Large intestine (tissue), 3 donors: ENCODE measurements around the gene UBQLNL. TPM values are rescaled to one million over a fixed set of nuclear protein-coding genes. Genes with fewer than 3 reads are reported as not detected.

Source experiments
- DNase-seq, 2 donors: peaks; one replicate each; pipeline versions ENCODE4 v3.0.0 to v3.0.0-alpha.2; 2013
- H3K27ac ChIP-seq: one replicate; pipeline ENCODE4 v1.5.1; 2013; ENCODE audit warnings: low read length
- H3K27me3 ChIP-seq: 2 replicates; pipeline ENCODE4 v1.6.1; 2013; ENCODE audit warnings: low read length; ENCODE audit not compliant: control insufficient read depth, insufficient read depth
- H3K36me3 ChIP-seq: 2 replicates; pipeline ENCODE4 v1.6.1; 2013; ENCODE audit warnings: low read length; ENCODE audit not compliant: control insufficient read depth, insufficient read depth
- H3K4me1 ChIP-seq: one replicate; pipeline ENCODE4 v1.6.1; 2013; ENCODE audit warnings: low read length; ENCODE audit not compliant: control insufficient read depth, insufficient read depth
- H3K4me3 ChIP-seq: one replicate; pipeline ENCODE4 v1.5.1; 2013; ENCODE audit warnings: low read length
- H3K9me3 ChIP-seq: one replicate; pipeline ENCODE4 v1.6.1; 2013; ENCODE audit warnings: mild to moderate bottlenecking, low read depth, low read length, moderate library complexity; ENCODE audit not compliant: control insufficient read depth
- WGBS: methylation state at CpG from one replicate; pipeline ENCODE4 v1.1.5; 2013; ENCODE audit warnings: low lambda C conversion rate; ENCODE audit not compliant: insufficient coverage; 5-methylcytosine and 5-hydroxymethylcytosine counted together
- polyA plus RNA-seq: library from polyadenylated mRNA; unstranded; fragments of 120-200 nt; gene quantifications from one replicate; pipeline ENCODE4 v1.2.1, GENCODE V29; 2013

UBQLNL gene
- polyA plus RNA-seq, 1 donor: 0.70 TPM

GRCh38 chr11:5486003-5486402, 30.5 kb downstream of the UBQLNL start:
- no peak for DNase-seq

DNA sequence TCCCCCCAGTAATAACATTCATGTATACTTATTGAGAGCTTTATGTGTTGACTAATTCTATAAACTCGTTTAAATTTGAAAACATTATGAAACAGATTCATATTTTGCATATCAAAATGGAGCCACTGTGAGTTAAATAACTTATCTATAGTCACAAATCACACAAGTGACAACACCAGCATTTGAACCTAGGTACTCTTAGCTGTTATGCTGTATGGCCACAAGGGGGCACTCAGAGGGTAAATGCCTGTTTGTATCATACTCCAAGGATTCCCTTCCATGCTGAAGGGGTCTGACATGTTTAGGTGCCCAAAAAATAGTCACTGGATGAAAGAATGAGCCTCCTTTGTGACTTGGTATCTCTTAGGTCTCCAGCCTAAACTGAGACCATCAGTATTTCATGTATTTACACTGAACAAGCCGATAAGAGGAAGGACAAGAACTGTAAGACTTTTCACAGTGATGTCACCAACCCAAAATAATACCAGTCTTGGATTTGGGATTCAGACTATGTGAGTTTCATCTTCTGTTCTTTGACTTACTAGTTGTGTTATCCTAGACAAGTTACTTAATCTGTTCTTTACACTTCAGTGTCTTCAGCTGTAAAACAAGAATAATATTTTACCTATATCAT, 40.2 kb downstream of the UBQLNL start:
- peak; percentile 11 to 14 for DNase-seq
- Histone ChIP-seq H3K27ac (no peak overlapping the region), H3K4me1 (no peaks in the 10 kb centered on the region), H3K9me3 (no peaks in the 10 kb centered on the region), H3K4me3 (no peak overlapping the region), H3K36me3 (no peaks in the 10 kb centered on the region), H3K27me3 (no peaks in the 10 kb centered on the region)
- WGBS: no CpG with 5 or more reads among the region's 2 CpGs

More at GRCh38 chr11:5486003-5486402, 30.5 kb downstream of the UBQLNL start:
- H3K4me1 ChIP-seq: no peaks in the 10 kb centered on the region
- H3K27me3 ChIP-seq: no peaks in the 10 kb centered on the region
- 73% methylated on average over 3 of the region's 3 CpGs for WGBS
- H3K4me3 ChIP-seq: no peak overlapping the region
- no peak overlapping the region for H3K27ac ChIP-seq
- no peaks in the 10 kb centered on the region for H3K9me3 ChIP-seq
- no peaks in the 10 kb centered on the region for H3K36me3 ChIP-seq

DNA sequence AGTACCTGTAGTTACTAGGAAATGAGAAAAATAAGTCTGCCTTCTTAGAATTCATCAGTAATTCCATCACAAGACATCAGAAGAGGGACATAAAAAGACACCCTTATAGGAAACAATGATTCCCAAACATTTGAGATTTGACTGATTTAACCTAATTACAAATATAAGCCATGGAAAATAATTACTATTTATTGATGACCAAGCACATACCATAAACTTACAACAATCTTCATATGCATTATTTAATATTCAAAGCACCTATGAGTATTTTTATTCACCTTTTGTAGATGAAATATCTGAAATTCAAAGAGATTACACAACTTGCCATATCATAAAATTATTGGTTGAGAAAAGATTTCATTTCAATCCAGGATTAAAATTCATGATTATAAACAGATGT, 42.6 kb downstream of the UBQLNL start:
- no peaks in the 10 kb centered on the region for H3K36me3 ChIP-seq
- no peaks in the 10 kb centered on the region for H3K9me3 ChIP-seq
- no peak overlapping the region for H3K4me3 ChIP-seq
- DNase-seq: no peak
- H3K27me3 ChIP-seq: no peaks in the 10 kb centered on the region
- H3K27ac ChIP-seq: no peak overlapping the region
- H3K4me1 ChIP-seq: no peaks in the 10 kb centered on the region

DNA sequence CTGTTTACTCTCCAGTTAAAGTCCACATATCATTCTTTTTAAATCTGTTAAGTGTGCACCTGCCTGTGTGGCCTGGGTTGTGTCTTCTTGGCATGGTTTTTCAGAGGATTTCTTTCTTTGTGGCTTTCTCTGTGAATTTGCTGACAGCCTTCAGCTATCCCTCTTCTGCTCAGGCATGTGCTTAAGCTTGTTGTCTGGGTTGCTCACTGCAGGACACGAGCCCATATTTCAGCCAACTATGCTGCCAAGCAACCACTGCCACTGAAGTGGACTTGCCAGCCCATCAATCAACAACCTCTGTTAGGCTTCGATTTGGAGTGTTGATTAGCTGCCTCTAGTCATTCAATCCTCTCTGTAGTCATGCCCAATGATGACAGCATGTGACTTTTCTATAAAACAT, 49.0 kb downstream of the UBQLNL start:
- no peaks in the 10 kb centered on the region for H3K27me3 ChIP-seq
- DNase-seq: no peak
- H3K27ac ChIP-seq: no peak overlapping the region
- no peaks in the 10 kb centered on the region for H3K4me1 ChIP-seq
- no peaks in the 10 kb centered on the region for H3K36me3 ChIP-seq
- WGBS: no CpG with 5 or more reads among the region's 2 CpGs
- H3K9me3 ChIP-seq: no peaks in the 10 kb centered on the region
- H3K4me3 ChIP-seq: no peak overlapping the region

Other genes with a start within 250 kb of the UBQLNL start
- 5.6 TPM for gene HBE1, start 246.8 kb downstream of the UBQLNL start, polyA plus RNA-seq
- gene OR51B4, start 214.8 kb downstream of the UBQLNL start, polyA plus RNA-seq: 0.07 TPM
- not detected for gene OR51B2, start 192.4 kb downstream of the UBQLNL start, polyA plus RNA-seq
- gene OR51B5, start 173.2 kb downstream of the UBQLNL start, polyA plus RNA-seq: 0.30 TPM
- not detected for gene OR51B6, start 165.2 kb downstream of the UBQLNL start, polyA plus RNA-seq
- gene OR51M1, start 132.9 kb downstream of the UBQLNL start, polyA plus RNA-seq: not detected
- gene OR51Q1, start 94.6 kb downstream of the UBQLNL start, polyA plus RNA-seq: not detected
- not detected for gene OR51I1, start 75.2 kb downstream of the UBQLNL start, polyA plus RNA-seq
- not detected for gene OR51I2, start 67.4 kb downstream of the UBQLNL start, polyA plus RNA-seq
- gene OR52D1, start 28.0 kb downstream of the UBQLNL start, polyA plus RNA-seq: not detected
- not detected for gene UBQLN3, start 6.7 kb downstream of the UBQLNL start, polyA plus RNA-seq
- gene OR52H1, start 31.8 kb upstream of the UBQLNL start, polyA plus RNA-seq: not detected
- gene OR52B6, start 64.2 kb upstream of the UBQLNL start, polyA plus RNA-seq: not detected
- gene TRIM6, start 79.9 kb upstream of the UBQLNL start, polyA plus RNA-seq: 2.6 TPM
- 11.6 TPM for gene TRIM34, start 108.3 kb upstream of the UBQLNL start, polyA plus RNA-seq
- gene TRIM5, start 168.4 kb upstream of the UBQLNL start, polyA plus RNA-seq: 23.9 TPM
- 15.2 TPM for gene TRIM22, start 173.1 kb upstream of the UBQLNL start, polyA plus RNA-seq
- not detected for gene OR56B1, start 219.7 kb upstream of the UBQLNL start, polyA plus RNA-seq
- gene OR52N4, start 237.5 kb upstream of the UBQLNL start, polyA plus RNA-seq: 0.04 TPM